Central memory CD8-positive, alpha-beta T cell (primary cell): Measurements from ENCODE around the gene REXO2.

Experiments used
- ATAC-seq: fragments of 150-1000 bp; cut with Tn5 transposase; replicated peaks from 2 replicates; pipeline ENCODE4 v1.10.0; 2022; ENCODE audit warnings: mild to moderate bottlenecking, moderate FRiP score, moderate number of reproducible peaks; ENCODE audit not compliant: poor library complexity, severe bottlenecking; ENCODE audit errors: extremely low read depth
- DNase-seq, 2 donors: peaks; one replicate each; pipeline ENCODE4 v3.0.0; 2021; ENCODE audit warnings: low spot score in 2 of 2
- H3K27ac Mint-ChIP-seq: one replicate; pipeline ENCODE4 v1.8.0; 2022; ENCODE audit warnings: low read depth, mild to moderate bottlenecking, moderate library complexity, mixed read lengths
- H3K27me3 Mint-ChIP-seq: one replicate; pipeline ENCODE4 v1.8.0; 2022; ENCODE audit warnings: mixed read lengths
- H3K36me3 Mint-ChIP-seq: one replicate; pipeline ENCODE4 v1.8.0; 2022; ENCODE audit warnings: mild to moderate bottlenecking, moderate library complexity, mixed read lengths; ENCODE audit not compliant: insufficient read depth
- H3K4me1 Mint-ChIP-seq: one replicate; pipeline ENCODE4 v1.8.0; 2022; ENCODE audit warnings: mixed read lengths
- H3K4me3 Mint-ChIP-seq: one replicate; pipeline ENCODE4 v1.8.0; 2022; ENCODE audit warnings: mild to moderate bottlenecking, moderate library complexity, mixed read lengths
- H3K9me3 Mint-ChIP-seq: one replicate; pipeline ENCODE4 v1.8.0; 2022; ENCODE audit warnings: mixed read lengths

The REXO2 gene

GRCh38 chr11:114413958-114414357 lies 25.3 kb upstream of the REXO2 start:
- Mint-ChIP-seq H3K4me1 (no peaks in the 10 kb centered on the region), H3K9me3 (no peaks in the 10 kb centered on the region), H3K27me3 (no peaks in the 10 kb centered on the region), H3K4me3 (no peak overlapping the region), H3K27ac (no peak overlapping the region), H3K36me3 (peaks cover 13% of the 10 kb centered on the region)
- no peak for DNase-seq
- ATAC-seq: no peak

DNA sequence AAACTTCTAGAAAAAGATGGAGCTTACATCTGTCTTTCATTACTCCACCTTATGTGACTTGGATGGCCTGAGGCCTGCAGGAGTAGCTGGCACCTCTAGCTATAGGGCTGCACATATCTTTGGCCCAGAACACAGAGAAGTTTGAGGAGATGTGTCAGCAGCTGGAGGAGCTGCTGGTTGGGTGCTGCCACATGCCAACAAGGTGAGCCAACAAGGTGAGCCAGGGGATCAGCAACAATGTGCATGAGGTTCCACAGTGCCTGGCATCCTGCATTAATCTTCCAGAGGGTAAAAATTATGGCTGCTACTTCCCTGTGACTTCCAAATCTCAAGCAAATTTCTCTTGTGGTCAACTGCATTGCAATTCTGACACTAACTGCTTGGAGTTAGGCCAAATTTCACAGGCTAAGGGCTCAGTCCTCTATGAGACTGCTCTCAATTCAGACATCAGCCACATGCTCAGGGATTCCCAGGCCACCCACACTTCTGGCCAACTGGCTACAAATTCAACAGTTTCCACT lies 22.8 kb upstream of the REXO2 start:
- H3K9me3 Mint-ChIP-seq: no peaks in the 10 kb centered on the region
- DNase-seq (no peak), ATAC-seq (no peak)
- H3K27me3 Mint-ChIP-seq: no peaks in the 10 kb centered on the region
- no peak overlapping the region for H3K27ac Mint-ChIP-seq
- H3K4me3 Mint-ChIP-seq: no peak overlapping the region
- no peaks in the 10 kb centered on the region for H3K36me3 Mint-ChIP-seq
- no peaks in the 10 kb centered on the region for H3K4me1 Mint-ChIP-seq

GRCh38 chr11:114426280-114426679 lies 13.0 kb upstream of the REXO2 start:
- Mint-ChIP-seq H3K9me3 (peaks cover 5% of the 10 kb centered on the region), H3K27me3 (no peaks in the 10 kb centered on the region), H3K4me1 (no peaks in the 10 kb centered on the region), H3K4me3 (no peak overlapping the region), H3K36me3 (no peaks in the 10 kb centered on the region), H3K27ac (no peak overlapping the region)
- no peak for ATAC-seq
- DNase-seq: no peak

DNA sequence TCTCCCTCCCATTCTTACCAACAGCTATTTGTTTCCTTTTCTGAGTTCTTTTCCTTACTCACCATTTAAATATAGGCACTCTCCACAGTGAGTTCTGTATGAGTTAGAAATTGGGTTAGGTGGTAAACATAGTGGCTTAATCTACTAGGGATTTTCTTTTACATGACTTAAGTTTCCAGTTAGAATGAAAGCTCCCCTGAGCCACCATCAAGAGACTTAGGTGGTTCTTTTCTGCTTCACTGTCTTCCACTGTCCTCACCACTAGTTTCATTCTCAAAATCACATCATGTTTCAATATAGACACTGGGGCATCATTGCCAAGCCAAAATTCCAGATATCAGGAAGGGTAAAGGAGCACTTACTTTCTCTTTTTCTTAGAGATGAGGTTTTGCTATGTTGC lies 9.0 kb upstream of the REXO2 start:
- DNase-seq (no peak), ATAC-seq (no peak)
- Mint-ChIP-seq H3K4me1 (no peaks in the 10 kb centered on the region), H3K27ac (no peak overlapping the region), H3K9me3 (no peaks in the 10 kb centered on the region), H3K27me3 (no peaks in the 10 kb centered on the region), H3K36me3 (no peaks in the 10 kb centered on the region), H3K4me3 (no peak overlapping the region)

- Mint-ChIP-seq H3K27me3 (no peaks in the 10 kb centered on the region), H3K4me3 (no peak overlapping the region), H3K9me3 (no peaks in the 10 kb centered on the region), H3K27ac (no peak overlapping the region), H3K36me3 (no peaks in the 10 kb centered on the region), H3K4me1 (no peaks in the 10 kb centered on the region)
- DNase-seq (no peak), ATAC-seq (no peak)
These were observed 6.4 kb upstream of the REXO2 start for GRCh38 chr11:114432893-114433292.

DNA sequence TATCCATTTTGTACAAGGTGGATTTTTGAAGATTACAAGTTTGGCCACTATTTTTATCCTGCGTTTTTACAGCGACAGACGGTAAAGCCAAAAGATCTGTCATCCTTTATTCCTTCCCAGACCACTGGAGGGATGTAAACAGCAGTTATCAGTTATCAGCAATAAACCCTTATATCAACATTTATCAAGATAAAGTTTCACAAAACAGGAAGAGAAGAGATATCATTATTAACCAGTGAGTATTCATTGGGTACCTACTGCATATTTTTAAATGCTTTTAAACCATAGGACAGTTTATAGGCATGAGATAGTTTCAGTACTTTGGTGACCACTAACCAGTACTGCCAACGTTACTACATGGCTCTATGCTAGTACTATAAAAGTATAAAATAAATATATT lies 5.9 kb upstream of the REXO2 start:
- no peaks in the 10 kb centered on the region for H3K9me3 Mint-ChIP-seq
- H3K27me3 Mint-ChIP-seq: no peaks in the 10 kb centered on the region
- ATAC-seq: no peak
- no peaks in the 10 kb centered on the region for H3K36me3 Mint-ChIP-seq
- no peak overlapping the region for H3K27ac Mint-ChIP-seq
- DNase-seq: no peak
- no peak overlapping the region for H3K4me3 Mint-ChIP-seq
- H3K4me1 Mint-ChIP-seq: no peaks in the 10 kb centered on the region

GRCh38 chr11:114438303-114438702 lies 964 bp upstream of the REXO2 start:
- Mint-ChIP-seq H3K36me3 (peaks cover 8% of the 10 kb centered on the region), H3K27me3 (no peaks in the 10 kb centered on the region), H3K4me1 (peaks cover 33% of the 10 kb centered on the region), H3K4me3 (no peak overlapping the region), H3K9me3 (no peaks in the 10 kb centered on the region), H3K27ac (no peak overlapping the region)
- no peak for ATAC-seq
- DNase-seq: no peak

- Mint-ChIP-seq H3K4me3 (peak overlapping the region; percentile 100), H3K9me3 (no peaks in the 10 kb centered on the region), H3K27ac (peak overlapping the region; percentile 94), H3K27me3 (no peaks in the 10 kb centered on the region), H3K36me3 (peaks cover 8% of the 10 kb centered on the region), H3K4me1 (peaks cover 33% of the 10 kb centered on the region)
- ATAC-seq (no peak), DNase-seq (no peak)
These were observed 1.0 kb downstream of the REXO2 start for GRCh38 chr11:114440121-114440860.

GRCh38 chr11:114440971-114441763 lies 1.9 kb downstream of the REXO2 start:
- Mint-ChIP-seq H3K27ac (peak overlapping the region; percentile 12), H3K9me3 (no peaks in the 10 kb centered on the region), H3K4me1 (peaks cover 33% of the 10 kb centered on the region), H3K27me3 (no peaks in the 10 kb centered on the region), H3K36me3 (peaks cover 10% of the 10 kb centered on the region), H3K4me3 (no peak overlapping the region)
- DNase-seq (no peak), ATAC-seq (no peak)

GRCh38 chr11:114441921-114442320 lies 2.7 kb downstream of the REXO2 start:
- Mint-ChIP-seq H3K4me3 (no peak overlapping the region), H3K9me3 (no peaks in the 10 kb centered on the region), H3K27ac (peak overlapping the region; percentile 12), H3K4me1 (peaks cover 39% of the 10 kb centered on the region), H3K36me3 (peaks cover 15% of the 10 kb centered on the region), H3K27me3 (no peaks in the 10 kb centered on the region)
- ATAC-seq (no peak), DNase-seq (no peak)

DNA sequence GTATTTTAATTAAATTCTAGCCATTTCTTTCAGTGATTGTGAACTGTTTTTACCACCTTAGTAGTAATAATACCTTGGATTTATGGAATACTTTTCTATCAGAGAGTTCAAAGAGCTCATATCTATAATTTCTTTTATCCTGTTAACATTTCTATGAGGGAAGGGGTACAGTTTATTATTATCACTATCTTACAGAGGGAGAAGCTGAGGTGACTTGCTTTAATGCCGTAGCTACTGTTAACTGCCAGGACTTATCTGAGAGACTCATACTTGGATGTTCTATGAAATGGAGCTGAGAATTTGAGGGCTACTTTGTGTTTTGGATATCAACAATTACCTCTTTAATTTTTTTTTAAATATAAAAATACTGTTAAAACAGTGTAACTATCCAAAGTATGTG lies 3.3 kb downstream of the REXO2 start:
- DNase-seq: no peak
- Mint-ChIP-seq H3K4me1 (peaks cover 39% of the 10 kb centered on the region), H3K27me3 (no peaks in the 10 kb centered on the region), H3K27ac (no peak overlapping the region), H3K4me3 (no peak overlapping the region), H3K36me3 (peaks cover 17% of the 10 kb centered on the region), H3K9me3 (no peaks in the 10 kb centered on the region)
- ATAC-seq: no peak

- H3K9me3 Mint-ChIP-seq: no peaks in the 10 kb centered on the region
- H3K4me3 Mint-ChIP-seq: no peak overlapping the region
- H3K27me3 Mint-ChIP-seq: no peaks in the 10 kb centered on the region
- H3K36me3 Mint-ChIP-seq: peaks cover 14% of the 10 kb centered on the region
- DNase-seq (no peak), ATAC-seq (no peak)
- H3K4me1 Mint-ChIP-seq: peaks cover 6% of the 10 kb centered on the region
- H3K27ac Mint-ChIP-seq: no peak overlapping the region
These were observed 8.2 kb downstream of the REXO2 start for GRCh38 chr11:114447444-114447843.

DNA sequence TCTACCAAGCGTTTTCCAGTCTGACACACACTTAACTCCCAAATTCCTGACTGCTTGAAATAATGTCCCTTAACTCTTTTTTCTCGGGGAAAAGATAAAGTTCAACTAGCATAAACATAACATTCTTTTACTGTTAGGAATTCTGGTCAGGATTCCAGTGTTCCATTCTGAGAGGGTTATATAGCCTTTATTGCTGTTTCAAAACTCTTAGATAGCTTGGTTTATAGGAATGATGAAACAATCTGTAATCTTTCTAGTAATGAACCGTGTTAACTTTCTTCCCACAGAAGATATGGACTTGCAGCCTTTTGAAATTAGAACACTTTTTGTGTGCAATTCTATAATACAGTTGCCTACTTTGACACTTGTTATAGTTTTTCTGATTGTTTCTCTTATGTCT lies 8.6 kb downstream of the REXO2 start:
- no peak overlapping the region for H3K4me3 Mint-ChIP-seq
- peaks cover 6% of the 10 kb centered on the region for H3K4me1 Mint-ChIP-seq
- ATAC-seq (no peak), DNase-seq (no peak)
- H3K36me3 Mint-ChIP-seq: peaks cover 14% of the 10 kb centered on the region
- no peak overlapping the region for H3K27ac Mint-ChIP-seq
- H3K9me3 Mint-ChIP-seq: no peaks in the 10 kb centered on the region
- H3K27me3 Mint-ChIP-seq: no peaks in the 10 kb centered on the region
